Measurements from ENCODE around the gene NINJ2.

DNA sequence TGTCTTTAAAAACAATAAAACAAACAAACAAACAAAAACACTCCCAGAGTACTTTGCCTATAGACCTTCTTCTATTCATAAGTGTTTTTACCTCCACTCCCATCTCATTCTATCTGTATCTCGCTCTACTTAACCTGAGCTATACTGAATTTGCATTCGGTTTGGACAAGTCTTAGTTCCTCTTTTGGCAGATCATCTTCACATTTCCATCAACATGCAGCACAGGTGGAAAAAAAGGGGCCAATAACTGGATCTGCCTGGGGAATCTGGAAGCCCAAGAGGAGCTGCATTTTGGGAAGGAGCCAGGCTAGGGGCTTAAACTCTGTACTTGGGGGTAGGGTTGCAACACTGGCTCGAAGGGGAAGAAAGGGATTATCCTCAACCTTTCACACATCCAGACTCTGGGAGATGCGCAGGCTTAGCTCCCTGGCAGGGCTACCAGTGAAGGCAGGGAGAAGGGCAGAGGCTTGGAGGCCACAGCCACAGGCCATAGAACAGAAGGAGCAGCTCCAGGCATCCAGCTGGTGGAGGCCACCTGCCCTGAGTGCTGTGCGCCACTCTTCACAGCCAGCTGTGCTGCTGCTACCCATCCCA, 4.1 kb downstream of the NINJ2 start:
- TF ChIP-seq, protein P1, sequence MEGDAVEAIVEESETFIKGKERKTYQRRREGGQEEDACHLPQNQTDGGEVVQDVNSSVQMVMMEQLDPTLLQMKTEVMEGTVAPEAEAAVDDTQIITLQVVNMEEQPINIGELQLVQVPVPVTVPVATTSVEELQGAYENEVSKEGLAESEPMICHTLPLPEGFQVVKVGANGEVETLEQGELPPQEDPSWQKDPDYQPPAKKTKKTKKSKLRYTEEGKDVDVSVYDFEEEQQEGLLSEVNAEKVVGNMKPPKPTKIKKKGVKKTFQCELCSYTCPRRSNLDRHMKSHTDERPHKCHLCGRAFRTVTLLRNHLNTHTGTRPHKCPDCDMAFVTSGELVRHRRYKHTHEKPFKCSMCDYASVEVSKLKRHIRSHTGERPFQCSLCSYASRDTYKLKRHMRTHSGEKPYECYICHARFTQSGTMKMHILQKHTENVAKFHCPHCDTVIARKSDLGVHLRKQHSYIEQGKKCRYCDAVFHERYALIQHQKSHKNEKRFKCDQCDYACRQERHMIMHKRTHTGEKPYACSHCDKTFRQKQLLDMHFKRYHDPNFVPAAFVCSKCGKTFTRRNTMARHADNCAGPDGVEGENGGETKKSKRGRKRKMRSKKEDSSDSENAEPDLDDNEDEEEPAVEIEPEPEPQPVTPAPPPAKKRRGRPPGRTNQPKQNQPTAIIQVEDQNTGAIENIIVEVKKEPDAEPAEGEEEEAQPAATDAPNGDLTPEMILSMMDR (IDR thresholded peaks at IDR 0.05): no peak
- TF ChIP-seq ZSCAN20 (CRISPR knock-in tag; IDR thresholded peaks at IDR 0.05) (no peak), EP300 (IDR thresholded peaks at IDR 0.05) (no peak), RAD21 (conservative IDR thresholded peaks at IDR 0.05 in 1 of 2, IDR thresholded peaks at IDR 0.05 in 1 of 2) (no peak)
- TF ChIP-seq, protein P2, sequence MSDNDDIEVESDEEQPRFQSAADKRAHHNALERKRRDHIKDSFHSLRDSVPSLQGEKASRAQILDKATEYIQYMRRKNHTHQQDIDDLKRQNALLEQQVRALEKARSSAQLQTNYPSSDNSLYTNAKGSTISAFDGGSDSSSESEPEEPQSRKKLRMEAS (IDR thresholded peaks at IDR 0.05): no peak

Data from A549 (cell line).